GM19035 (cell line): ENCODE data around the gene PDZD2.

Source experiments
- ATAC-seq: cut with Tn5 transposase; IDR thresholded peaks from one replicate; pipeline ENCODE4 v1.9.1; 2021; ENCODE audit not compliant: unreplicated experiment

PDZD2 gene

GRCh38 chr5:31637851-31638250 is 1.1 kb upstream of the PDZD2 start:
- ATAC-seq = no peak

GRCh38 chr5:31638345-31638744 is 586 bp upstream of the PDZD2 start:
- peak; percentile 8 for ATAC-seq

- peak; percentile 17 for ATAC-seq
These were observed 815 bp downstream of the PDZD2 start for GRCh38 chr5:31639481-31640411.

GRCh38 chr5:31640573-31640972 is 1.6 kb downstream of the PDZD2 start:
- ATAC-seq = no peak

GRCh38 chr5:31641059-31641458 is 2.1 kb downstream of the PDZD2 start:
- no peak for ATAC-seq

- ATAC-seq = no peak
These were observed 2.6 kb downstream of the PDZD2 start for GRCh38 chr5:31641575-31641974.

GRCh38 chr5:31645420-31646081 is 6.6 kb downstream of the PDZD2 start:
- ATAC-seq = no peak

GRCh38 chr5:31648326-31648725 is 9.4 kb downstream of the PDZD2 start:
- ATAC-seq = no peak

GRCh38 chr5:31651241-31651640 is 12.3 kb downstream of the PDZD2 start:
- ATAC-seq = no peak

- no peak for ATAC-seq
These were observed 16.6 kb downstream of the PDZD2 start for GRCh38 chr5:31655491-31655890.

- no peak for ATAC-seq
These were observed 17.9 kb downstream of the PDZD2 start for GRCh38 chr5:31656806-31657205.

GRCh38 chr5:31657315-31657979 is 18.5 kb downstream of the PDZD2 start:
- ATAC-seq = no peak

GRCh38 chr5:31661257-31661656 is 22.3 kb downstream of the PDZD2 start:
- no peak for ATAC-seq

GRCh38 chr5:31663519-31663918 is 24.6 kb downstream of the PDZD2 start:
- ATAC-seq = no peak

GRCh38 chr5:31664566-31664965 is 25.6 kb downstream of the PDZD2 start:
- ATAC-seq = no peak

- ATAC-seq = no peak
These were observed 32.4 kb downstream of the PDZD2 start for GRCh38 chr5:31671339-31671741.

- ATAC-seq = no peak
These were observed 35.5 kb downstream of the PDZD2 start for GRCh38 chr5:31674371-31674951.

- ATAC-seq = no peak
These were observed 36.5 kb downstream of the PDZD2 start for GRCh38 chr5:31675472-31675871.

GRCh38 chr5:31678180-31678579 is 39.2 kb downstream of the PDZD2 start:
- no peak for ATAC-seq

- no peak for ATAC-seq
These were observed 41.6 kb downstream of the PDZD2 start for GRCh38 chr5:31680528-31680927.

- ATAC-seq = no peak
These were observed 43.1 kb downstream of the PDZD2 start for GRCh38 chr5:31682025-31682424.
